Breast epithelium (tissue), 3 donors: ENCODE measurements around the gene SFI1.

ENCODE experiments used
- POLR2AphosphoS5 ChIP-seq, 3 donors: sonication (generic); formaldehyde crosslinking; IDR thresholded peaks; one replicate each; pipeline ENCODE4 v1.6.1; 2017; ENCODE audit warnings: antibody characterized with exemption in 3 of 3
- TF ChIP-seq, protein P1 (sequence below), 3 donors: fragments of 450-650 bp; IDR thresholded peaks; one replicate each; pipeline ENCODE4 v1.5.1; 2016 to 2017; ENCODE audit warnings: antibody characterized with exemption in 3 of 3, mild to moderate bottlenecking in 3 of 3, moderate library complexity in 3 of 3

DNA sequence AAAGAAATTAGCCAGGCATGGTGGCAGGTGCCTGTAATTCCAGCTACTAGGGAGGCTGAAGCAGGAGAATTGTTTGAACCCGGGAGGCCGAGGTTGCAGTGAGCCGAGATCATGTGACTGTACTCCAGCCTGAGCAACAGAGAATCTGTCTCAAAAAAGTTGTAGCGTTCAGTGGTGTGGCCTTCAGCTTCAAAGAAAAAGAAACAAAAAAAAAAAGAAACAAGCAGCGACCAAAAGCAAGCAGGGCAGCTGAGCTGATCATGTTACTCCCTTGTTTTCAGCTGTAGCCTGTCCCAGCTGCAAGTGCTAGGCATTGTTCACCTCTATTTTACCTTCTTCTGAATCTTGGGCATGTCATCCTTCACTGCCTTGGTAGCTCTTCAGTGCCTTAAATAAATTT is 37.0 kb downstream of the SFI1 start:
- TF ChIP-seq POLR2AphosphoS5 (IDR thresholded peaks at IDR 0.05), result no peak
- TF ChIP-seq, protein P1, sequence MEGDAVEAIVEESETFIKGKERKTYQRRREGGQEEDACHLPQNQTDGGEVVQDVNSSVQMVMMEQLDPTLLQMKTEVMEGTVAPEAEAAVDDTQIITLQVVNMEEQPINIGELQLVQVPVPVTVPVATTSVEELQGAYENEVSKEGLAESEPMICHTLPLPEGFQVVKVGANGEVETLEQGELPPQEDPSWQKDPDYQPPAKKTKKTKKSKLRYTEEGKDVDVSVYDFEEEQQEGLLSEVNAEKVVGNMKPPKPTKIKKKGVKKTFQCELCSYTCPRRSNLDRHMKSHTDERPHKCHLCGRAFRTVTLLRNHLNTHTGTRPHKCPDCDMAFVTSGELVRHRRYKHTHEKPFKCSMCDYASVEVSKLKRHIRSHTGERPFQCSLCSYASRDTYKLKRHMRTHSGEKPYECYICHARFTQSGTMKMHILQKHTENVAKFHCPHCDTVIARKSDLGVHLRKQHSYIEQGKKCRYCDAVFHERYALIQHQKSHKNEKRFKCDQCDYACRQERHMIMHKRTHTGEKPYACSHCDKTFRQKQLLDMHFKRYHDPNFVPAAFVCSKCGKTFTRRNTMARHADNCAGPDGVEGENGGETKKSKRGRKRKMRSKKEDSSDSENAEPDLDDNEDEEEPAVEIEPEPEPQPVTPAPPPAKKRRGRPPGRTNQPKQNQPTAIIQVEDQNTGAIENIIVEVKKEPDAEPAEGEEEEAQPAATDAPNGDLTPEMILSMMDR (IDR thresholded peaks at IDR 0.05), result no peak
